ENCODE data around the gene GOLGA6L10.
"Not testable (repeated sequence)": the region's sequence is repeated elsewhere in the genome, so short reads cannot be mapped to it uniquely, and the experiment has no call there.

GOLGA6L10 gene

DNA sequence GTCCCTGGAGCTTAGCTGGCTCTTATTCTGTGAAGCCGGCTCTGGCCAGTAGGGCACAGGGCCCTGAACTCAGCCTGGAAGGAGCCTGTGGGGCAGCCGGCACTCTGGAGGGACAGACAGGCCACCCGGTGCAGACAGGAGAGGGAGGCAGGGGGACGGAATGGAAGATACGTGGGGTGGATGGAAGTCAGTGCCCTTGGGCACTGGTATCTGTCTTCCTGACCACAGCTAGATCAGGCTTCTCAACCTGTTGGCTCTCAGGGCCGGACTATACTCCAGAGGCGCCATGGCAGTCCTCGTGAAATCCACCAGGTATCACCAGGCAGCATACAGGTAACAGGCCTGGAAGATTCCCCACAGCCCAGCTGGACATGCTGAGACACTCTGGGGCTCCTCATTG is 10.7 kb downstream of the GOLGA6L10 start:
- DNase-seq = not testable (repeated sequence)

DNA sequence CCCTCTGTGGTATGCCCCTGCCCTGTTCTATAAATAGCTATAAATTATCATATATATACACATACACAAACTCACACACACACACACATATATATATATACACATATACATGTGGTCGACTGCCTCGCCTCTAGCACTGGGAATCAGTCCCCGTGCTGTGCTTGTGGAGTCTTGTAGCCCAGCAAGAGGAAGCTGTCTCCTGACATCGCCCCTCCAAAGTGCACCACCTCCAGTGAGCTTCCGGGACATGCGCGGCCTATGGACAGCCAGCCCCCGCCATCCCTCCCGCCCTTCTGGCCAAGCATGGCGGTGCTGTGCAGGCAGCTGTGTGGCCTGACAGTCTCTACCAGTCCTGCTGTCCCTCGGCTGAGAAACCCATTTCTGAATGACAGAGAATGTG is 11.2 kb downstream of the GOLGA6L10 start:
- not testable (repeated sequence) for DNase-seq

GRCh38 chr15:82337051-82337450 is 12.2 kb downstream of the GOLGA6L10 start:
- DNase-seq = not testable (repeated sequence)

- DNase-seq = not testable (repeated sequence)
Measured at GRCh38 chr15:82336180-82336647, 13.1 kb downstream of the GOLGA6L10 start.

DNA sequence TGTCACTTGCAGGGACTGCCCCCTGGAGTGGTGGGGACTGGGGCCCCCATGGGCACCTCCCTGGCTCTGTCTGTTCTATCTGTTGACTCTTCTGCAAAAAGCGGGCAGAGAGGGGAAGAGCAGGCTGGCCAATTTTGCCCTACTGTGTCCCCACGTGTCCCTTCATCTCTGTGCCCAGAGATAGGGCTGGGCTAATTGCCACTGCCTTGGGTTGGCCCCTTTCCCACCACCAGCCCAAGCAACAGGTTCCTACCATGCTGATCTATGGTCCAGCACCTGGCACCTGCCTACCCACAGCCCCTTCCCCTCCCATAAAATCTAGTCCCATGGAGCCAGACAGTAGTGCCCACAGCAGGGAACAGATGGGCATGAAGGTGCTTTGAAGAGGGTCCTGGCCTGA is 14.3 kb downstream of the GOLGA6L10 start:
- DNase-seq = not testable (repeated sequence)

- not testable (repeated sequence) for DNase-seq
Measured at GRCh38 chr15:82334554-82334932, 14.7 kb downstream of the GOLGA6L10 start.

GRCh38 chr15:82333603-82334553 is 15.4 kb downstream of the GOLGA6L10 start:
- DNase-seq = not testable (repeated sequence)

DNA sequence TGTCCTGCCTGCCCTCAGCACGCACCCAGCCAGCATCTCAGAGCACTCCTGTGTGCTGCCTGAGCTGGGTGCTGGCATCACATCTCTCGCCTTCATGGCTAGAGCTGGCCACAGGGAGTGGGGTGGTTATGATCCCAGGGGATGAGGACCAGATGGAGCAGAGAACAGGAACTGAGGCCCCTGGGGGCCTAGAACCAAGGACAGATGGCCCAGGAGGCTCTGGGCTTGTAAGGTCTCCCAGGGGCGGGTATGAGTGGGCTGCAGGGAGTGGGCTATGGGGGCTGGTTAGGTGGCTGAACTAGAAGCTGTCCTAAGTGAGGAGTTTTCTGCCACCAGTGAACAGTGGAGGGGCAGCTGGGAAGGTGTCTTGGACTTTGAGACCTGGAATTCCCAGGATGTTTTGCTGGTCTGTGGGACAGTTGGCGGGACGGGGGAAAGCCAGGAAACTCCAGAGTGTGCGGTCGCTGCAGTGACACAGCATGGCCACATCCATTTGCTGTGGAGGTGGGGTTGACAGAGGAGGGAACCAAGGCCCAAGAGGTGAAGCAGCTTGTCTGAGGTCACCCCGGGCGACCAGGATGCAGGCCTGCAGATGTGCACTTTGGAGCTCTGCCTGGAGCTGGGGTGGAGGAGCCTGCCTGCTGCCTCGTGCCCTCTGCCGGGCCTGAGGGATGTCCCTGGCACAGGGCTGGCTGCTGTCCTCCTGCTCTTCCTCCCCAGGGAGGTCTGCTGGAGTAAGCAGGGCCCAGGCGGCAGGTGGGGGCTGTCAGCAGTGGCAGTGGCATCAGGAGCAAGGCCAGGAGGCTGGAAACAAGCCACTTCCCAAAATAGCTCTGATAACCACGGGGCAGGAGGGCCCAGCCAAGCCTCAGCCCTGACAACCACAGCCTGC is 16.3 kb downstream of the GOLGA6L10 start:
- not testable (repeated sequence) for DNase-seq

GRCh38 chr15:82331576-82332304 is 17.5 kb downstream of the GOLGA6L10 start:
- not testable (repeated sequence) for DNase-seq

DNA sequence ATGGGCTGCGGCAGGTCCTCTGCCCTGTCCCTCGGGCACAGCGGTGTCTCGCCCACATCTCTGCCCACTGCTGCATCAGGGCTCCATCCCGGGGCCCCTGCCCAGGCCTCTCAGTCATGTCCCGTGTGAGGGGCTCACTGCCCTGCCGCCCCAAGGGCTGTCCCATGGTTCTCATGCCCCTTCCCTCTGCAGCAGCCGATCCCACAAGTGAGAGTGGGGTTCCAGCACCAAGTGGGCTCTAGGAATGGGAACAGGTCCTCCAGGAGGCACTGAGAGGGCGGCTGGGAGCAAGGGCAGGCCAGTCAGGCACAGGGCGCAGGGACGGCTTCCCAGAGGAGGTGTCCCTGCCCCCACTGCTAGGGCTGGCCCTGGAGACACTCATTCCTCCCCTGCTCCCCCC is 18.4 kb downstream of the GOLGA6L10 start:
- not testable (repeated sequence) for DNase-seq

GRCh38 chr15:82329039-82329438 is 20.2 kb downstream of the GOLGA6L10 start:
- DNase-seq = not testable (repeated sequence)

DNA sequence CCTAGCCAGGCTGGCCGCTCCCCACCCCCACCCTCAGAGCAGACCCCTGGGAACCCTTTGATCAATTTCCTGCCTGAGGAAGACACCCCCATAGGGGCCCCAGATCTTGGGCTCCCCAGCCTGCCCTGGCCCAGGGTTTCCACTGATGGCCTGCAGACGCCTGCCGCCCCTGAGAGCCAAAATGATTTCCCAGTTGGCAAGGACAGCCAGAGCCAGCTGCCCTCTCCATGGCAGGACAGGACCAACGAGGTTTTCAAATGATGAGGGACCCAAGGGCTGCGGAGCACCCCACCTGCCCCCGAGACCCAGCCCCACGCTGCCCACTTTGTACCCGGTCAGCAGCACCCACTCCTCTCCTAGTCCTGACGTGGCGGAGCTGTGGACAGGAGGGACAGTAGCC is 21.9 kb downstream of the GOLGA6L10 start:
- DNase-seq = not testable (repeated sequence)

GRCh38 chr15:82326896-82327295 is 22.4 kb downstream of the GOLGA6L10 start:
- DNase-seq = not testable (repeated sequence)

DNA sequence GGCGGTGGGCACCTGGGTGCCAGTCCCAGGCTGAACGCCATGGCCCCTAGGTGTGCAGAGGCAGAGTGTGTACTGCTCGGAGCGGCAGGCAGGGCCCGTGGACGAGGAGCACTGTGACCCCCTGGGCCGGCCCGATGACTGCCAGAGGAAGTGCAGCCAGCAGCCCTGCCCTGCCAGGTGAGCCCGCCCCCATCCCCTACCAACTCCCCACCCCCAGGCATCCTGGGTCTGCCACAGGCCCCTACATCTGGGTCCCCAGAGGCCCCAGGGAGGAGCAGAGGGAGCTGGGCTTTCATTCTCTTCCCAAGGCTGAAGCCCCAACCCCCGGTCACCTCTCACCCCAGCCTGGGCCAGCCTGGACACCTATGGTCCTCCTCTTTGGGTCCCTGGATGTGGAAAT is 23.6 kb downstream of the GOLGA6L10 start:
- DNase-seq = not testable (repeated sequence)

DNA sequence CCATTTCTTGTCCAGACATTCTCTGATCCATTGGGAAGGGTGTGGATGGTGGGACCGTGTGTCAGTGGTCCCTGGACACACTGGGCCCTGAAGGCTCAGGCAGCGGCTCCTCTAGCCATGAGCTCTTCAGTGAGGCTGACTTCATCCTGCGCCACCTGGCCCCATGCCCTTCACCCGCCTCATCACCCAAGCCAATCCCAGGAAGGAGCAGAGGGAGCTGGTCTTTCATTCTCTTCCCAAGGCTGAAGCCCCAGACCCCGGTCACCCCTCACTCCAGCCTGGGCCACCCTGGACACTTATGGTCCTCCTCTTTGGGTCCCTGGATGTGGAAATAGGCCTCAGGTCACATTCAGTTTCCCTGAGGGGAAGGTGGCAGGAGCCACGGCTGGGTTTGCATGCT is 24.4 kb downstream of the GOLGA6L10 start:
- not testable (repeated sequence) for DNase-seq

GRCh38 chr15:82322488-82322887 is 26.8 kb downstream of the GOLGA6L10 start:
- not testable (repeated sequence) for DNase-seq

GRCh38 chr15:82320861-82321260 is 28.4 kb downstream of the GOLGA6L10 start:
- DNase-seq = not testable (repeated sequence)

- DNase-seq = not testable (repeated sequence)
Measured at GRCh38 chr15:82319522-82320278, 29.6 kb downstream of the GOLGA6L10 start.

DNA sequence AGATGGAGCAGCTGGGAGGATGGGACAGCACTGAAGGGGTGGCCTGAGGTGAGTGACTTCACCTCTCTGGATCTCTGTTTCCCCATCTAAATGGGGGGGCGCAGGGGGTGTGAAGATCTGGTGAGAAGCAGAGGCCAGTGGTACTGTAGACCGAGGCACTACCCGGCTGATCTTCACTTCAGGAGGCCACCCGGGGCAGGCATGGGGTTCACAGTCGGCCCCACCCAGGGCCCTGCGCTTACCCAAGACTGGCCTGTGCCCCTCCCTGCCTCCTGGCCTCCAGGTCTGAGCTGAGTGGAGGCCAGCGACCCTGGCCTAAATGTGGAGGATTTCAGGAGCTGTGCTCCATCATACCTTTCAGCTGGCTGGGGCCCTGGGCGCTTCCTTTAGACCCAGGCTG is 31.0 kb downstream of the GOLGA6L10 start:
- DNase-seq = not testable (repeated sequence)

- DNase-seq = not testable (repeated sequence)
Measured at GRCh38 chr15:82317516-82317915, 31.8 kb downstream of the GOLGA6L10 start.

- no peak for DNase-seq
Measured at GRCh38 chr15:82317091-82317489, 32.2 kb downstream of the GOLGA6L10 start.

Data from NCI-H1930 (cell line).